KMS-11 (cell line): ENCODE measurements around the gene PLTP.
"Not testable (repeated sequence)": the region's sequence is repeated elsewhere in the genome, so short reads cannot be mapped to it uniquely, and the experiment has no call there.

Experiments used
- H2AFZ ChIP-seq: fragments of 200-600 bp; sonication (generic); 2 replicates; pipeline ENCODE4 v1.6.1; 2016; ENCODE audit warnings: antibody characterized with exemption, mixed run types, low read depth
- H3K27ac ChIP-seq: fragments of 200-600 bp; sonication (generic); 2 replicates; pipeline ENCODE4 v1.6.1; 2016; ENCODE audit warnings: mild to moderate bottlenecking, mixed run types
- H3K27me3 ChIP-seq: fragments of 200-600 bp; sonication (generic); 2 replicates; pipeline ENCODE4 v1.6.1; 2017; ENCODE audit warnings: mild to moderate bottlenecking, low read depth, mixed run types, moderate library complexity; ENCODE audit not compliant: insufficient read depth
- H3K36me3 ChIP-seq: fragments of 200-600 bp; sonication (generic); 2 replicates; pipeline ENCODE4 v1.6.1; 2017; ENCODE audit warnings: mild to moderate bottlenecking, mixed run types; ENCODE audit not compliant: insufficient read depth
- H3K4me1 ChIP-seq: fragments of 200-600 bp; sonication (generic); 2 replicates; pipeline ENCODE4 v1.6.1; 2016; ENCODE audit warnings: mild to moderate bottlenecking, low read depth, mixed run types; ENCODE audit not compliant: poor library complexity, severe bottlenecking
- H3K4me2 ChIP-seq: fragments of 200-600 bp; sonication (generic); 2 replicates; pipeline ENCODE4 v1.7.0; 2016; ENCODE audit warnings: mild to moderate bottlenecking, mixed run types
- H3K4me3 ChIP-seq: fragments of 200-600 bp; sonication (generic); IDR thresholded peaks from 2 replicates; pipeline ENCODE4 v1.6.1; 2017; ENCODE audit warnings: low read depth, low read length, mixed read lengths; ENCODE audit not compliant: insufficient read depth
- H3K79me2 ChIP-seq: fragments of 200-600 bp; sonication (generic); 2 replicates; pipeline ENCODE4 v1.6.1; 2016; ENCODE audit warnings: low read depth, mixed run types; ENCODE audit not compliant: insufficient read depth
- H3K9ac ChIP-seq: fragments of 200-600 bp; sonication (generic); 2 replicates; pipeline ENCODE4 v1.6.1; 2016; ENCODE audit warnings: mild to moderate bottlenecking, mixed run types
- H4K20me1 ChIP-seq: fragments of 200-600 bp; sonication (generic); 2 replicates; pipeline ENCODE4 v1.6.1; 2016; ENCODE audit warnings: mild to moderate bottlenecking, mixed run types; ENCODE audit not compliant: insufficient read depth
- TF ChIP-seq, protein P1 (sequence below): fragments of 200-600 bp; sonication (generic); conservative IDR thresholded peaks from 2 replicates; pipeline ENCODE4 v1.6.1; 2017; ENCODE audit warnings: low read depth, mild to moderate bottlenecking, antibody characterized with exemption, low read length, moderate library complexity, mixed read lengths

Gene PLTP

DNA sequence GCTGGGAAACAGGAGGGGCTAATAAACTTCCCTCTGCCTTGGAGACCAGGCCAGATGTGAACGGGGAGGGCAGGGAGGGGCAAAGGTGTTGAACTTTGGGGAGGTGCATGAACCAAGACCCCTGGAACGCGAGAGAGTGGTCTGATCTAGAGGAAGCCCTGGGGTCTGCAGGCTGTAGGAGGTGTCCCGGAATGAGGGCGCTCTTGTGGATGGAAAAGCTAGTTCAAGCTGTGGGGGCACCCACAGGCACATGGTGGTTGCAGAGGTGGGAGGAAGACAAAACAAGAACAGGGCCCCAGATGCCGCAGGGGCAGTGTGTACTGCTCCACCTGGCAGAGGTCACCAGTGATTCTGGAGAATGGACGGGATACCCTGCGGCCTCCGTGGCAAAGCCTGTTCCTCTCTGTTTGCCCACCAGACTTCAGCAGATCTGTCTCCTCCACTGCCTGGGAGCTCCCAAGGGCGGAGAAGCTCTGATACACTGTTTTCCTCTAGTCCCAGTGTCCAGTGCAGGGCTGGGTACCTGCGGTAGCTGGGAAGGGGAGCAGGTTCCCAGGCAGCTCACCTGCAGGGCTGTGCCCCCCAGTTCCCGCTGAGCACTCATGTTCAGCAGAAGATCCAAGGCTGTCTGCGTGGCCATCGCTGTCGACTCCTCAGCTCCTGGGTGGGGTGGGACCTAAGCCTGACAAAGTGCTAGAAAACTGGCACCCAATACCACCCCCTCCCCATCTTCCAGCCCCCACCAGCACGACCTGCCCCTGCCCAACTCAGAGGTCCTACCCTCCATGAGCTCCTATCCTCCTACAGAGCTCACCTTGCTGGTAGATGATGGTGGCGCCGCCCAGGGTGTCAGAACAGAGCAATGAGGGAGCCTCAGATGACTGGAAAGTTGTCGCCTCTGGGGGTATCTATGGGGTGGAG is 45.3 kb upstream of the PLTP start:
- H3K79me2 ChIP-seq: no peaks in the 10 kb centered on the region
- H3K27me3 ChIP-seq: no peaks in the 10 kb centered on the region
- no peak overlapping the region for H3K4me3 ChIP-seq
- no peaks in the 10 kb centered on the region for H3K4me1 ChIP-seq
- no peaks in the 10 kb centered on the region for H4K20me1 ChIP-seq
- H2AFZ ChIP-seq: no peak overlapping the region
- TF ChIP-seq, protein P1, sequence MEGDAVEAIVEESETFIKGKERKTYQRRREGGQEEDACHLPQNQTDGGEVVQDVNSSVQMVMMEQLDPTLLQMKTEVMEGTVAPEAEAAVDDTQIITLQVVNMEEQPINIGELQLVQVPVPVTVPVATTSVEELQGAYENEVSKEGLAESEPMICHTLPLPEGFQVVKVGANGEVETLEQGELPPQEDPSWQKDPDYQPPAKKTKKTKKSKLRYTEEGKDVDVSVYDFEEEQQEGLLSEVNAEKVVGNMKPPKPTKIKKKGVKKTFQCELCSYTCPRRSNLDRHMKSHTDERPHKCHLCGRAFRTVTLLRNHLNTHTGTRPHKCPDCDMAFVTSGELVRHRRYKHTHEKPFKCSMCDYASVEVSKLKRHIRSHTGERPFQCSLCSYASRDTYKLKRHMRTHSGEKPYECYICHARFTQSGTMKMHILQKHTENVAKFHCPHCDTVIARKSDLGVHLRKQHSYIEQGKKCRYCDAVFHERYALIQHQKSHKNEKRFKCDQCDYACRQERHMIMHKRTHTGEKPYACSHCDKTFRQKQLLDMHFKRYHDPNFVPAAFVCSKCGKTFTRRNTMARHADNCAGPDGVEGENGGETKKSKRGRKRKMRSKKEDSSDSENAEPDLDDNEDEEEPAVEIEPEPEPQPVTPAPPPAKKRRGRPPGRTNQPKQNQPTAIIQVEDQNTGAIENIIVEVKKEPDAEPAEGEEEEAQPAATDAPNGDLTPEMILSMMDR: no peak
- H3K27ac ChIP-seq: no peak overlapping the region
- no peak overlapping the region for H3K4me2 ChIP-seq
- H3K9ac ChIP-seq: no peak overlapping the region
- peaks cover 3% of the 10 kb centered on the region; the same call in 1 of the 2 replicates for H3K36me3 ChIP-seq

DNA sequence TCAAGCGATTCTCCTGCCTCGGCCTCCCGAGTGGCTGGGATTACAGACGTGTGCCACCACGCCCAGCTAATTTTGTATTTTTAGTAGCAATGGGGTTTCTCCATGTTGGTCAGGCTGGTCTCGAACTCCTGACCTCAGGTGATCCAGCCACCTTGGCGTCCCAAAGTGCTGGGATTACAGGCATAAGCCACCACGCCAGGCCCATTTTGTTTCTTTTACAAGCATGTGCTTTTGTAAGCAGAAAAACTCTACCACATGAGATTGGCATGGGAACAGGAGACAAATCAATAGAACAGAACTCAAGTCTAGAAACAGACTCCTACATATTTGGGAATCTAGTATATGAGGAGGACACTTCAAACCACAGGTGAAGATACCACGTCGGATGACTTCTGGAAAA is 44.4 kb upstream of the PLTP start:
- not testable (repeated sequence) for H3K36me3 ChIP-seq, H3K27me3 ChIP-seq, H3K4me1 ChIP-seq, H4K20me1 ChIP-seq, H3K4me3 ChIP-seq, H3K79me2 ChIP-seq, H3K27ac ChIP-seq, H3K9ac ChIP-seq, H2AFZ ChIP-seq, H3K4me2 ChIP-seq

DNA sequence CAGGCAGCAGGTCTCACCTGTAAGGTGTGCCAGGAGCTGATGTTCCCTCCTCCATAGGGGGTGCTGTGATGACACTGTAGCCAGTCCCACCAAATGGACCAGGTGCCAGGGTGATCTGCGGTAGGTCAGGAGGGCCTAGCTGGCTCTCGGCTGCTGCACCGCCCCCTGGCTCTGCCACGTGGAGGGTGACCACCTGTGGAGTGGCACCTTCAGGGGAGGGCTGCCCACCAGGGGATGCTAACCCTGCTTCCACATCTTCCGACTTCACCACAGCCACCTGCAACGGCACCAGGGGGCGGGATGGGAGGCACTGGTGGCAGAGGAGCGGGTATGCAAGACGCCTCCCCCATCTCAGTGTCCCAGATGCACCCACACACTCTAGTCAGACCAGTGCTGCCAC is 41.7 kb upstream of the PLTP start:
- Histone ChIP-seq H2AFZ (no peak overlapping the region), H4K20me1 (no peaks in the 10 kb centered on the region), H3K27me3 (no peaks in the 10 kb centered on the region), H3K4me2 (no peak overlapping the region), H3K9ac (no peak overlapping the region), H3K36me3 (no peaks in the 10 kb centered on the region; the same call in 1 of the 2 replicates), H3K4me3 (no peak overlapping the region), H3K4me1 (peaks cover 7% of the 10 kb centered on the region), H3K27ac (no peak overlapping the region), H3K79me2 (no peaks in the 10 kb centered on the region)
- TF ChIP-seq, protein P1: no peak

DNA sequence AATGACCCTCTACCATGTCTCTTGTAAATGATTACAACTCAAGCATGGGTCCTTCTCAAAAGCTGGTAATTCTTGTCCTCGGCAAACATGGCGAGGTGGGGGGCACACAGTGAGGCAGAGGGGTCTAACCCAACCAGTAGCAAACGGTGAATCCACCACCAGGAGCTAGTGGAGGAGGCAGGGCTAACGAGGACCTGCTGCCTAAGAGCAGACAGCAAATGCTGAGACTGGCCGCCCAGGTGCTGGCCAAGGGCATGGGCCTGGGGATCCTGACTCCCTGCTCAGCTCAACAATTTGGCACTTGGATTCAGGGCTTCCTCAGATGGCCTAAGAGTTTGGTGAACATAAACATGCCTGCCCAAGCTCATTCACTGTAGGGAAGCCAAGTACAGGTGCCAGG is 40.9 kb upstream of the PLTP start:
- Histone ChIP-seq H2AFZ (no peak overlapping the region), H3K36me3 (no peaks in the 10 kb centered on the region; the same call in 1 of the 2 replicates), H3K4me2 (no peak overlapping the region), H3K4me3 (no peak overlapping the region), H3K9ac (no peak overlapping the region), H3K27me3 (no peaks in the 10 kb centered on the region), H4K20me1 (no peaks in the 10 kb centered on the region), H3K4me1 (peaks cover 7% of the 10 kb centered on the region), H3K79me2 (no peaks in the 10 kb centered on the region), H3K27ac (no peak overlapping the region)
- TF ChIP-seq, protein P1: no peak
